WTC11 (cell line): Measurements from ENCODE around the gene TLE5.

Experiments used
- AFF4 ChIP-seq: sonication (generic); formaldehyde crosslinking; IDR thresholded peaks from 2 replicates; pipeline ENCODE4 v1.8.1; 2023; ENCODE audit warnings: mild to moderate bottlenecking, missing genetic modification reagents, borderline replicate concordance
- CBFB ChIP-seq: sonication (generic); formaldehyde crosslinking; IDR thresholded peaks from 2 replicates; pipeline ENCODE4 v1.8.1; 2022; ENCODE audit warnings: mild to moderate bottlenecking, low read depth, missing genetic modification reagents
- CTCF ChIP-seq: fragments of 200-600 bp; IDR thresholded peaks from 2 replicates; pipeline ENCODE4 v1.8.0; 2022; ENCODE audit warnings: antibody characterized with exemption
- E2F1 ChIP-seq: sonication (generic); formaldehyde crosslinking; IDR thresholded peaks from 2 replicates; pipeline ENCODE4 v1.8.0; 2022; ENCODE audit warnings: mild to moderate bottlenecking, missing genetic modification reagents
- E2F5 ChIP-seq: sonication (generic); formaldehyde crosslinking; IDR thresholded peaks from 2 replicates; pipeline ENCODE4 v1.8.1; 2022; ENCODE audit warnings: mild to moderate bottlenecking, moderate library complexity, missing genetic modification reagents
- ESRRA ChIP-seq: sonication (generic); formaldehyde crosslinking; IDR thresholded peaks from 2 replicates; pipeline ENCODE4 v1.8.1; 2022; ENCODE audit warnings: mild to moderate bottlenecking, missing genetic modification reagents, borderline replicate concordance
- GABPB1 ChIP-seq: sonication (generic); formaldehyde crosslinking; IDR thresholded peaks from 2 replicates; pipeline ENCODE4 v1.8.1; 2023; ENCODE audit warnings: mild to moderate bottlenecking, missing genetic modification reagents
- HMGXB4 ChIP-seq: sonication (generic); formaldehyde crosslinking; IDR thresholded peaks from 2 replicates; pipeline ENCODE4 v1.8.1; 2023; ENCODE audit warnings: mild to moderate bottlenecking, moderate library complexity, missing genetic modification reagents
- KAT7 ChIP-seq: sonication (generic); formaldehyde crosslinking; IDR thresholded peaks from 2 replicates; pipeline ENCODE4 v1.8.1; 2023; ENCODE audit warnings: missing genetic modification reagents, mild to moderate bottlenecking, borderline replicate concordance
- TCF7 ChIP-seq: sonication (generic); formaldehyde crosslinking; IDR thresholded peaks from 2 replicates; pipeline ENCODE4 v1.8.0; 2022; ENCODE audit warnings: mild to moderate bottlenecking, low read depth, missing genetic modification reagents, moderate library complexity
- ZBTB21 ChIP-seq: sonication (generic); formaldehyde crosslinking; IDR thresholded peaks from 2 replicates; pipeline ENCODE4 v1.8.1; 2023; ENCODE audit warnings: mild to moderate bottlenecking, missing genetic modification reagents, borderline replicate concordance
- ZNF416 ChIP-seq: fragments of 250-450 bp; sonication (Bioruptor Pico); IDR thresholded peaks from 2 replicates; pipeline ENCODE4 v1.9.0; 2021; ENCODE audit warnings: mild to moderate bottlenecking, inconsistent platforms

GRCh38 chr19:3058009-3058820 lies 4.1 kb downstream of the TLE5 start:
- no peak for TF ChIP-seq ZNF416
- no peak for TF ChIP-seq TCF7
- TF ChIP-seq CTCF, result no peak
- TF ChIP-seq AFF4 (CRISPR knock-in tag), result no peak
- no peak for TF ChIP-seq ESRRA (CRISPR knock-in tag)
- TF ChIP-seq E2F1, result no peak
- no peak for TF ChIP-seq GABPB1 (CRISPR knock-in tag)
- no peak for TF ChIP-seq HMGXB4 (CRISPR knock-in tag)
- no peak for TF ChIP-seq CBFB
- no peak for TF ChIP-seq KAT7 (CRISPR knock-in tag)
- no peak for TF ChIP-seq ZBTB21
- no peak for TF ChIP-seq E2F5 (CRISPR knock-in tag)
